GM18867 (cell line): ENCODE results near the gene DDX25.

ENCODE experiments used
- ATAC-seq: cut with Tn5 transposase; IDR thresholded peaks from one replicate; pipeline ENCODE4 v1.9.1; 2021; ENCODE audit warnings: mild to moderate bottlenecking, moderate library complexity; ENCODE audit not compliant: unreplicated experiment

The DDX25 gene

GRCh38 chr11:125948278-125949051, 44.2 kb downstream of the DDX25 start:
- no peak for ATAC-seq

- no peak for ATAC-seq
Observed at GRCh38 chr11:125949271-125950177, 45.2 kb downstream of the DDX25 start.

GRCh38 chr11:125950178-125950490, 45.8 kb downstream of the DDX25 start:
- ATAC-seq, result no peak

DNA sequence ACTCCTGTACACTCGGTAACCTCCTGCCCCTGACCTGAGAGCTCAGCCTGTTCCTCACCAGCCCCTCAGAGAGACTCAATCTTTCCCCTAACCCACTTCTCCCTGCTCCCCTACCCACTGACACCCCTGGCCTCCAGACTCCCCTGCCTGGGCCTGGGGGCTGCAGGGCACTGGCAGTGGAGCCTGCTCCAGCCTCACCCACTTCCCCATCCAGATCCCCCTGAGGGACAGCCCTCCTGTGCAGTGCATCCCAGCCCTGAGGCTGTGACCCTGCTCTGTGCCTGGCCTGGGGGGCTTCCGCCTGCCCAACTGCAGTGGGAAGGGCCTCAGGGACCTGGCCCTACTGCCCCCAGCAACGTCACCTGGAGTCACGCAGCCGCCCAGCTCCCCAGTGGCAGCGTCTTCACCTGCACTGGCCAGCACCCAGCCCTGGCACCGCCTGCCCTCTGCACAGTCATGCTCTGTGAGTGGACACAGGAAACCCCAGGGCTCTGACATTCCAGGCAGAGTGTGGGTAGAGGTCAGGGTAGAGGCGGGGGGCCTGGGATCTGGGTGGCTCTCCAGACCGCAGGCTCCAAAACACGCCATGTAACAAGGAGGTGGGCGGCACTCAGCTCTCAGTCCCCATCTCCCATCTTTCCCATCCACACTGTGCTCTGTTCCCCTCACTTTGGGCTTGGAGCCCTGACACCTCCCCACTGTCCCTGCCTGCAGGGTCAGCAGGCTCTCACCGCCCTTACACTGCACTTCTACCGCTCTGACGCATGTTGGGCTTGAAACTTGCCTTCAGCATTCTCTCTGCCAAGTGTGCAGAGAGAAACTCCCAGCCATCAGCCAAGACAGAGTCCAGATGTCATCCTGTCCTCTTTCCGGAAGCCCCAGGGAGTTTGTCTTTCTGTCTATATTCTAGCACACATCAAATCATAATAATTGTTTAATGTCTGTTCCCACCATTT, 46.7 kb downstream of the DDX25 start:
- no peak for ATAC-seq

GRCh38 chr11:125951731-125952130, 47.4 kb downstream of the DDX25 start:
- ATAC-seq, result no peak

DNA sequence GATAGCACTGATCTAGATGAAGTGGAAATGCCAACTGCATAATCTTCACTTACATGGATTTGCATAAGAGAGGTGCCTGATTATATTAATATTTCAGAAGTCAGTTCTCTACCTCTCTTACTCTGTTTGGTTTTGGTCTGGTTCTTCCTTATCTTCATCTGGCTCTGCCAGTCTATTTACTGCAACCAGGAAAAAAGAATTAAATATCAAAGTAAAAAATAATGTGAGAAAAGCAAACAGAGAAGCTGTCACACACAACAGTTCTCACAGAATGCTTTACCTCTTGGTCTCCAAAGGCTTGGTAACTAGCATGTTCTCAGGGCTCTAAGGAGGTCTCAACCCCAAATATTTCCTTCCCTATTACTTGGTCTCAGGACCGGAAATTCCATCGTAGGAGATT, 48.3 kb downstream of the DDX25 start:
- ATAC-seq, result no peak

DNA sequence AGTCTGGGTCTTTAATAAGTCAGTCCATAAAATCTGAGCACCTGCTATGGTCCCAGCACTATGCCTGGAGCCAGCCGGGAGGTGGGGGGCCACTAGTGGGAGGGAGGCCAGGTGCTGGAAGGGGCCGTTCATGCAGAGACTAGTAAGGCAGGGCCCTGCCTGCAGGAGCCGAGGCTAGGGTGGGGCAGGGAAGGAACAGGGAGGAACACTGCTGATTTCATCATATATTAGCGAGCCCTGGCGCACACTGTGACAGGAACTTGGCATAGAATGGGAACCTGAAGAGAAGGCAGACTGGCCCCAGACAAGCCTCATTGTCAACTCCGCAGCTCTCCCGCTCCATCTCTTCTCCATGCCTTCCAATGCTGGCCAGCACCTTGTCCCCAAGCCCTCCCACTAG, 48.7 kb downstream of the DDX25 start:
- no peak for ATAC-seq

DNA sequence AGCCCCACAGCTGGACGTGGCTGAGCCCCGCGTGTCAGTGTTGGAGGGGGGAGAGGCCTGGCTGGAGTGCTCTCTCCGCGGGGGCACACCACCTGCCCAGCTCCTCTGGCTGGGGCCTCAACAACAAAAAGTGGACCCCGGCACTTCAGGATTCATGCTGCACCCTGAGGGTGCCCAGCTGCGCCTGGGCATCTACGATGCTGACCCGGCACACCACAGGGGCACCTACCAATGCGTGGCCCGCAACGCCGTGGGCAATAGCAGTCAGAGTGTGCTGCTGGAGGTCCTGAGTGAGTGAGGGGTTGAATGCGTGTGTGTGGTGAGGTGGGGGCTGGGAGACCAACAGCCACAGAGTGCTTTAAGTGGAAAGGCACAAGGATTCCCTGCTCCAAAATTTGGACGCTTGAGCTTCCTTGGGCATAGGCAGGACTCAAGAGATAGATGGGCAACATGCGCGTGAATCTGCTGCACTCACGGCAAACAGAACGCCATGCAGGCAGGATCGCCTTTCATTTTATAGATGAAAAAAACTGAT, 49.2 kb downstream of the DDX25 start:
- ATAC-seq, result no peak

GRCh38 chr11:125954123-125954944, 50.0 kb downstream of the DDX25 start:
- ATAC-seq, result no peak

- no peak for ATAC-seq
Observed at GRCh38 chr11:125954945-125955640, 50.8 kb downstream of the DDX25 start.

DNA sequence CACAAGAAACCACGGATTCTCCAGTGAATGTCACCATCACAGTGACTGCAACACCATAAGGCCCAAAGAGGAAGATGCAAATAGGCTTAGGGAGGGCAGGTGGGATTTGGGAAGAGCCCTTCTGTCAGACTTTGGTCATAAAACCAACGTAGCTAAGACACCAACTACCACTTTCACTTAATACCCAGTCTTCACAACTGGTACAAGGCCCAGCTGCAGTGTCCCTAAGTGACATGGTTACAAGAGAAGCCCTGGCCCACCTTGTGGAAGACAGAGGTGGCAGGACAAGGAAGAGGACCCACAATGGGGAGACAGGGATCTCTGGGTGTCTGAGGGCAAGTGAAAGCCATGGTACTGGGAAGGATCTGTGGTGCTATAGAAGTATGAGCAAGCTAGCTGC, 51.5 kb downstream of the DDX25 start:
- ATAC-seq, result no peak

- ATAC-seq, result no peak
Observed at GRCh38 chr11:125956391-125957134, 52.3 kb downstream of the DDX25 start.

GRCh38 chr11:125957618-125958332, 53.5 kb downstream of the DDX25 start:
- no peak for ATAC-seq

GRCh38 chr11:125958872-125959400, 54.6 kb downstream of the DDX25 start:
- ATAC-seq, result no peak

DNA sequence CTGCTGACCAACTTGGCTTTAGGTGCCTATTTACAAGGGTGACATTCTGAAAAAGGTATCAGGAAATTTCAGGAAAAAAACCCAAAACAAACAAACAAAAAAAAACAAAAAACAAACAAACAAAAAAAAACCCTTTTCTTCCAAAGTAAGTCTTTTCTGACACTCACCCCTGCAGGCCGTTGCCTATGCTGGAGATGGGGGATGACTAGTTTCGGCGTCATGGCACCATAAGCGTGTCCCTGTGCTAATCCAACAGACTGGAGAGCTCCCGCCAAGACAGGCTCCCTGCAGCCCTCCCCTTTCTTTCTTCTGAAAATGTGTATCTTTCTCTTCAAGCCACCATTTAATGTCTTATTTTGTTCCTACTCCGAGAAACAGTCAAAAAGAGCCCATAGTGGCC, 55.2 kb downstream of the DDX25 start:
- ATAC-seq, result no peak

DNA sequence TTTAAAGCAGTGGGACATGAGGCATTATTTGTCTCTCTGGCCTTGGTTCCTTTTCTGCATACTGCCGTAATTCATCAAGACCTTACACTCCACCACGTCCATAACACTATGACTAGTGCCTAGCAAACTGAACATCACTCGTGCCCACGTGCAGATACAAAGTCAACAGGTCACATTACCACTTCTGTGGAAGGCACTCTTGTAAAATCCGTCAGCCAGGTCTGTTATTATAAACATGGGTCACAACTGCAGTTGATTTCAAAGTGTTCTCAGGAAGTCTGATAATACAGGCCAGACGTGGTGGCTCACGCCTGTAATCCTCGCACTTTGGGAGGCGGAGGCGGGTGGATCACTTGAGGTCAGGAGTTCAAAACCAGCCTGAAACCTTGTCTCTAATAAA, 55.6 kb downstream of the DDX25 start:
- no peak for ATAC-seq

GRCh38 chr11:125960771-125961170, 56.5 kb downstream of the DDX25 start:
- no peak for ATAC-seq

GRCh38 chr11:125967515-125967914, 63.2 kb downstream of the DDX25 start:
- no peak for ATAC-seq
